Keratinocyte (primary cell): ENCODE measurements around the gene HCCS. TPM values are rescaled to one million over a fixed set of nuclear protein-coding genes. Genes with fewer than 3 reads are reported as not detected.
A peak's percentile ranks its signal among the peaks of the same experiment; 100 is the strongest.

ENCODE experiments used
- DNase-seq: peaks from one replicate; pipeline ENCODE4 v3.0.0-alpha.2; 2011; ENCODE audit warnings: low read depth, missing footprints, low spot score
- FAIRE-seq: peaks from 2 replicates; lab custom pipeline; 2011; peaks lifted over from hg19 to GRCh38; lab: Jason Lieb, UNC
- H2AFZ ChIP-seq: 2 replicates; pipeline ENCODE4 v1.6.0; 2012; ENCODE audit warnings: low read length, control low read depth, inconsistent platforms; ENCODE audit not compliant: control insufficient read depth
- H3K27ac ChIP-seq: 2 replicates; pipeline ENCODE4 v1.5.1; 2011; ENCODE audit warnings: low read length; ENCODE audit not compliant: control insufficient read depth, insufficient read depth
- H3K27me3 ChIP-seq: 3 replicates; pipeline ENCODE4 v1.6.0; 2011; ENCODE audit warnings: low read length; ENCODE audit not compliant: control insufficient read depth, insufficient read depth; ENCODE audit errors: extremely low read depth
- H3K36me3 ChIP-seq, 2 experiments: 2 replicates in 1 of 2; 3 replicates in 1 of 2; pipeline ENCODE4 v1.5.1; 2011; ENCODE audit warnings: low read length in 2 of 2, mild to moderate bottlenecking in 1 of 2; ENCODE audit not compliant: control insufficient read depth in 2 of 2, insufficient read depth in 2 of 2; ENCODE audit errors: extremely low read depth in 1 of 2
- H3K4me1 ChIP-seq: 3 replicates; pipeline ENCODE4 v1.5.1; 2011; ENCODE audit warnings: low read length; ENCODE audit not compliant: control insufficient read depth, insufficient read depth; ENCODE audit errors: extremely low read depth
- H3K4me2 ChIP-seq: 3 replicates; pipeline ENCODE4 v1.6.0; 2011; ENCODE audit warnings: low read depth, low read length; ENCODE audit not compliant: control insufficient read depth, insufficient read depth; ENCODE audit errors: extremely low read depth
- H3K4me3 ChIP-seq, 3 experiments: fragments of 200-600 bp in 1 of 3; sonication (generic) in 1 of 3; 2 replicates in 2 of 3; 3 replicates in 1 of 3; pipeline ENCODE4 v1.5.1; 2011 to 2016; ENCODE audit warnings: low read length in 3 of 3, mild to moderate bottlenecking in 3 of 3, control low read depth in 2 of 3, inconsistent platforms in 1 of 3, low read depth in 1 of 3, mixed read lengths in 1 of 3, mixed run types in 1 of 3, moderate library complexity in 1 of 3; ENCODE audit not compliant: control insufficient read depth in 2 of 3, insufficient read depth in 2 of 3; ENCODE audit errors: extremely low read depth in 1 of 3
- H3K79me2 ChIP-seq: 2 replicates; pipeline ENCODE4 v1.6.0; 2012; ENCODE audit warnings: low read length; ENCODE audit not compliant: control insufficient read depth, insufficient read depth
- H3K9ac ChIP-seq: 3 replicates; pipeline ENCODE4 v1.6.0; 2011; ENCODE audit warnings: low read length; ENCODE audit not compliant: control insufficient read depth, insufficient read depth; ENCODE audit errors: extremely low read depth
- H3K9me1 ChIP-seq: 3 replicates; pipeline ENCODE4 v1.6.0; 2011; ENCODE audit warnings: low read length; ENCODE audit not compliant: control insufficient read depth, insufficient read depth; ENCODE audit errors: extremely low read depth
- H3K9me3 ChIP-seq: 2 replicates; pipeline ENCODE4 v1.5.1; 2012; ENCODE audit warnings: low read depth, low read length; ENCODE audit not compliant: control insufficient read depth
- H4K20me1 ChIP-seq: 3 replicates; pipeline ENCODE4 v1.6.0; 2011; ENCODE audit warnings: low read length; ENCODE audit not compliant: control insufficient read depth, insufficient read depth; ENCODE audit errors: extremely low read depth
- CTCF ChIP-seq, 3 experiments: IDR thresholded peaks in 1 of 3; conservative IDR thresholded peaks in 1 of 3; optimal IDR thresholded peaks in 1 of 3; 2 replicates in 2 of 3; 3 replicates in 1 of 3; pipeline versions ENCODE3 to v1.5.1; 2011; ENCODE audit warnings: low read length in 3 of 3, mild to moderate bottlenecking in 3 of 3, moderate library complexity in 2 of 3, control low read depth in 1 of 3, inconsistent platforms in 1 of 3; ENCODE audit not compliant: insufficient read depth in 2 of 3; ENCODE audit errors: extremely low read depth in 1 of 3
- EZH2 ChIP-seq: IDR thresholded peaks from one replicate; pipeline ENCODE4 v1.6.1; 2012; ENCODE audit warnings: inconsistent platforms, mild to moderate bottlenecking, low read length, moderate library complexity
- dilution Hi-C: fragments of 300-500 bp; cut with MboI; formaldehyde crosslinking; loops from one replicate; pipeline ENCODE4 v1.7.0; 2020; ENCODE audit warnings: low sequenced_read_pairs; ENCODE audit not compliant: extremely low pct_ligation_motif_present
- polyA plus RNA-seq, 5 experiments: library from polyadenylated mRNA; depleted of rRNA in 3 of 5; stranded (reverse) in 3 of 5; stranded (forward) in 1 of 5; unstranded in 1 of 5; fragments of >200 nt; gene quantifications; 1 replicate in 1 of 5; 2 replicates in 3 of 5; 3 replicates in 1 of 5; pipeline versions ENCODE4 v1.2.1 to v1.2.3, GENCODE V29; 2011 to 2012; ENCODE audit warnings: missing spikeins in 2 of 5, low read depth in 1 of 5, low replicate concordance in 1 of 5

The HCCS gene
- polyA plus RNA-seq, 1 donor (not counting 4 experiments of a cell fraction or from before 2014, with no cell fraction given), result 45.3 TPM

GRCh38 chrX:11105080-11105479 is 6.1 kb upstream of the HCCS start:
- no peaks in the 10 kb centered on the region for H3K9me3 ChIP-seq
- no peaks in the 10 kb centered on the region for H3K36me3 ChIP-seq
- peaks cover 4% of the 10 kb centered on the region for H3K4me1 ChIP-seq
- TF ChIP-seq EZH2, result no peak
- peak in 2 of 3 experiments; percentile 15 to 19 for TF ChIP-seq CTCF (optimal IDR thresholded peaks at IDR 0.05 in 1 of 3, IDR thresholded peaks at IDR 0.05 in 1 of 3, conservative IDR thresholded peaks at IDR 0.05 in 1 of 3; ENCODE audit: extremely low read depth in 1 of 3, insufficient read depth in 2 of 3, low read length in 3 of 3)
- peak overlapping the region; percentile 14 for H3K27ac ChIP-seq
- H3K79me2 ChIP-seq, result no peaks in the 10 kb centered on the region
- peak; percentile 41 for FAIRE-seq
- peak; percentile 38 for DNase-seq
- no peak overlapping the region for H2AFZ ChIP-seq
- H3K4me3 ChIP-seq, result no peak overlapping the region
- no peak overlapping the region for H3K9ac ChIP-seq
- H3K27me3 ChIP-seq, result no peaks in the 10 kb centered on the region
- H4K20me1 ChIP-seq, result no peaks in the 10 kb centered on the region
- no peaks in the 10 kb centered on the region for H3K9me1 ChIP-seq
- dilution Hi-C loops, result no loop called here
- H3K4me2 ChIP-seq, result no peak overlapping the region

- Histone ChIP-seq H3K4me3 (no peak overlapping the region), H3K27me3 (no peaks in the 10 kb centered on the region), H2AFZ (no peak overlapping the region), H3K36me3 (peaks cover 0 to 2% of the 10 kb centered on the region in 2 experiments), H3K27ac (no peak overlapping the region), H4K20me1 (no peaks in the 10 kb centered on the region), H3K4me1 (peaks cover 12% of the 10 kb centered on the region), H3K9me3 (no peaks in the 10 kb centered on the region), H3K9ac (no peak overlapping the region), H3K79me2 (peaks cover 14% of the 10 kb centered on the region), H3K9me1 (no peaks in the 10 kb centered on the region), H3K4me2 (no peak overlapping the region)
- dilution Hi-C loops, result no loop called here
- FAIRE-seq (no peak), DNase-seq (no peak)
- TF ChIP-seq CTCF (optimal IDR thresholded peaks at IDR 0.05 in 1 of 3, IDR thresholded peaks at IDR 0.05 in 1 of 3, conservative IDR thresholded peaks at IDR 0.05 in 1 of 3; ENCODE audit: extremely low read depth in 1 of 3, insufficient read depth in 2 of 3, low read length in 3 of 3), result no peak
- TF ChIP-seq EZH2, result no peak
Measured at GRCh38 chrX:11108253-11108941, 2.7 kb upstream of the HCCS start.
